HTERT RPE-1 (cell line): Measurements from ENCODE around the gene ELOVL4.

Experiments
- in situ Hi-C: fragments of 300-500 bp; cut with MboI; formaldehyde crosslinking; loops from 4 replicates; pipeline ENCODE4 v1.14.3; 2020; ENCODE audit warnings: low sequenced_read_pairs

The ELOVL4 gene

GRCh38 chr6:79947191-79948186 lies at the start of gene ELOVL4:
TSS of gene ELOVL4 (minus strand) at chr6:79947553. CDS start at chr6:79947279, 274 bp downstream.
- in situ Hi-C loops: no loop called here

GRCh38 chr6:79993911-79994309 lies 46.6 kb upstream of the ELOVL4 start:
- in situ Hi-C loops: no loop called here

- in situ Hi-C loops: no loop called here
These were observed 45.9 kb upstream of the ELOVL4 start for GRCh38 chr6:79993012-79993910.

- in situ Hi-C loops: no loop called here
These were observed 42.3 kb upstream of the ELOVL4 start for GRCh38 chr6:79989641-79990040.

- in situ Hi-C loops: no loop called here
These were observed 37.8 kb upstream of the ELOVL4 start for GRCh38 chr6:79985128-79985527.

- in situ Hi-C loops: no loop called here
These were observed 36.9 kb upstream of the ELOVL4 start for GRCh38 chr6:79984261-79984660.

GRCh38 chr6:79981652-79982051 lies 34.3 kb upstream of the ELOVL4 start:
- in situ Hi-C loops: no loop called here

GRCh38 chr6:79971193-79971592 lies 23.8 kb upstream of the ELOVL4 start:
- in situ Hi-C loops: no loop called here

- in situ Hi-C loops: no loop called here
These were observed 22.4 kb upstream of the ELOVL4 start for GRCh38 chr6:79969784-79970183.

- in situ Hi-C loops: no loop called here
These were observed 19.8 kb upstream of the ELOVL4 start for GRCh38 chr6:79967178-79967577.

GRCh38 chr6:79964607-79965081 lies 17.3 kb upstream of the ELOVL4 start:
- in situ Hi-C loops: no loop called here

GRCh38 chr6:79954849-79955248 lies 7.5 kb upstream of the ELOVL4 start:
- in situ Hi-C loops: no loop called here

- in situ Hi-C loops: no loop called here
These were observed 1.9 kb upstream of the ELOVL4 start for GRCh38 chr6:79949233-79949632.

- in situ Hi-C loops: no loop called here
These were observed 822 bp downstream of the ELOVL4 start for GRCh38 chr6:79946272-79947190.

- in situ Hi-C loops: no loop called here
These were observed 4.2 kb downstream of the ELOVL4 start for GRCh38 chr6:79943133-79943532.

GRCh38 chr6:79941489-79942151 lies 5.7 kb downstream of the ELOVL4 start:
- in situ Hi-C loops: no loop called here

GRCh38 chr6:79928478-79928998 lies 18.8 kb downstream of the ELOVL4 start:
- in situ Hi-C loops: no loop called here

- in situ Hi-C loops: no loop called here
These were observed 19.6 kb downstream of the ELOVL4 start for GRCh38 chr6:79927758-79928157.

GRCh38 chr6:79923270-79923669 lies 24.1 kb downstream of the ELOVL4 start:
- in situ Hi-C loops: no loop called here

- in situ Hi-C loops: no loop called here
These were observed 25.3 kb downstream of the ELOVL4 start for GRCh38 chr6:79922018-79922417.
